Loucy (cell line): Measurements from ENCODE around the gene PITRM1.

Source experiments
- H2AFZ ChIP-seq: fragments of 200-600 bp; sonication (generic); 2 replicates; pipeline ENCODE4 v1.6.0; 2016; ENCODE audit warnings: antibody characterized with exemption, mild to moderate bottlenecking, low read length, moderate library complexity
- H3F3A ChIP-seq: fragments of 200-600 bp; 2 replicates; pipeline ENCODE4 v1.6.0; 2016; ENCODE audit warnings: antibody characterized with exemption, low read depth, mild to moderate bottlenecking
- H3K27me3 ChIP-seq: fragments of 200-600 bp; sonication (generic); 2 replicates; pipeline ENCODE4 v1.6.1; 2014; ENCODE audit warnings: low read length, mild to moderate bottlenecking; ENCODE audit not compliant: insufficient read depth, poor library complexity, severe bottlenecking
- H3K36me3 ChIP-seq: fragments of 200-600 bp; sonication (generic); 2 replicates; pipeline ENCODE4 v1.6.1; 2016; ENCODE audit warnings: low read length; ENCODE audit not compliant: insufficient read depth
- H3K4me1 ChIP-seq: fragments of 200-600 bp; sonication (generic); 2 replicates; pipeline ENCODE4 v1.5.1; 2014; ENCODE audit warnings: low read length, mild to moderate bottlenecking; ENCODE audit not compliant: insufficient read depth, poor library complexity, severe bottlenecking
- H3K4me2 ChIP-seq: fragments of 200-600 bp; sonication (generic); 2 replicates; pipeline ENCODE4 v1.6.0; 2014; ENCODE audit warnings: antibody characterized with exemption, low read length, low read depth, mild to moderate bottlenecking; ENCODE audit not compliant: poor library complexity, severe bottlenecking
- H3K4me3 ChIP-seq: fragments of 200-600 bp; sonication (generic); 2 replicates; pipeline ENCODE4 v1.5.1; 2014; ENCODE audit warnings: low read length, mild to moderate bottlenecking, mixed read lengths; ENCODE audit not compliant: poor library complexity, severe bottlenecking
- H3K79me2 ChIP-seq: fragments of 200-600 bp; sonication (generic); 2 replicates; pipeline ENCODE4 v1.6.1; 2014; ENCODE audit warnings: low read length; ENCODE audit not compliant: insufficient read depth
- H3K9ac ChIP-seq: fragments of 200-600 bp; sonication (generic); 2 replicates; pipeline ENCODE4 v1.6.0; 2014; ENCODE audit warnings: mild to moderate bottlenecking, low read depth, low read length, moderate library complexity; ENCODE audit not compliant: poor library complexity, severe bottlenecking
- H3K9me2 ChIP-seq: fragments of 200-600 bp; sonication (generic); replicated peaks from 2 replicates; pipeline ENCODE4 v1.6.1; 2016; ENCODE audit warnings: low read depth, low read length, mixed read lengths
- H3K9me3 ChIP-seq: fragments of 200-600 bp; sonication (generic); 2 replicates; pipeline ENCODE4 v1.6.1; 2014; ENCODE audit warnings: mild to moderate bottlenecking, antibody characterized with exemption, low read length, low read depth; ENCODE audit not compliant: insufficient read depth
- H4K20me1 ChIP-seq: fragments of 200-600 bp; sonication (generic); 2 replicates; pipeline ENCODE4 v1.6.0; 2014; ENCODE audit warnings: antibody characterized with exemption, low read length, mild to moderate bottlenecking; ENCODE audit not compliant: insufficient read depth, poor library complexity, severe bottlenecking
- CTCF ChIP-seq: fragments of 200-600 bp; sonication (generic); conservative IDR thresholded peaks from 2 replicates; pipeline ENCODE4 v1.5.1; 2014; ENCODE audit warnings: mild to moderate bottlenecking, antibody characterized with exemption, low read length
- EZH2phosphoT487 ChIP-seq: fragments of 200-600 bp; IDR thresholded peaks from 2 replicates; pipeline ENCODE4 v1.6.1; 2018; ENCODE audit warnings: antibody characterized with exemption, mild to moderate bottlenecking, moderate library complexity, borderline replicate concordance

PITRM1 gene

DNA sequence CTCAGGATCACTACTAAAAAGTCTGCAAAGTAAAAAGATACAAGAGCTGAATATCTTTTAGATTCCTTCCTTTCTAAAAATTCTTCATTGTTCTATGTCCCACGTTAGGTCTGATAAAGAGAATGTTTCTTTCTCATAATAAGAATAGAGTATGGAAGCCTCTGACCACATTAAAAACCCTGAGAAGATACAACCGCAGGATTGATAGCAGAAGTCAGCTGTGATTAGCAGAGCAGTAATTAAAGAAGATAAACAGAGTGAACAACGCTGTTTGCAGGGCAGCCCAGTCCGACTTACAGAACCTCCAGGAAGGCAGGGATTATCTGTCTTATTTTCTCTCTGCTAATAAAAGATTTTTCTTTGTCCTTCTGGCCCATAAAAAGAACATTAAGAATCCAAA, 31.4 kb upstream of the PITRM1 start:
- peak overlapping the region; percentile 45 for H3K4me2 ChIP-seq
- no peaks in the 10 kb centered on the region for H3K79me2 ChIP-seq
- H3K9me2 ChIP-seq, result no peaks in the 10 kb centered on the region
- no peaks in the 10 kb centered on the region for H4K20me1 ChIP-seq
- no peak overlapping the region for H3K9ac ChIP-seq
- H3K4me3 ChIP-seq, result no peak overlapping the region
- peak overlapping the region; percentile 46; the same call in 1 of the 2 replicates for H2AFZ ChIP-seq
- no peaks in the 10 kb centered on the region for H3F3A ChIP-seq
- TF ChIP-seq EZH2phosphoT487, result no peak
- no peak for TF ChIP-seq CTCF
- H3K36me3 ChIP-seq, result no peaks in the 10 kb centered on the region
- H3K9me3 ChIP-seq, result no peaks in the 10 kb centered on the region
- no peaks in the 10 kb centered on the region for H3K4me1 ChIP-seq
- H3K27me3 ChIP-seq, result peaks cover 72% of the 10 kb centered on the region

DNA sequence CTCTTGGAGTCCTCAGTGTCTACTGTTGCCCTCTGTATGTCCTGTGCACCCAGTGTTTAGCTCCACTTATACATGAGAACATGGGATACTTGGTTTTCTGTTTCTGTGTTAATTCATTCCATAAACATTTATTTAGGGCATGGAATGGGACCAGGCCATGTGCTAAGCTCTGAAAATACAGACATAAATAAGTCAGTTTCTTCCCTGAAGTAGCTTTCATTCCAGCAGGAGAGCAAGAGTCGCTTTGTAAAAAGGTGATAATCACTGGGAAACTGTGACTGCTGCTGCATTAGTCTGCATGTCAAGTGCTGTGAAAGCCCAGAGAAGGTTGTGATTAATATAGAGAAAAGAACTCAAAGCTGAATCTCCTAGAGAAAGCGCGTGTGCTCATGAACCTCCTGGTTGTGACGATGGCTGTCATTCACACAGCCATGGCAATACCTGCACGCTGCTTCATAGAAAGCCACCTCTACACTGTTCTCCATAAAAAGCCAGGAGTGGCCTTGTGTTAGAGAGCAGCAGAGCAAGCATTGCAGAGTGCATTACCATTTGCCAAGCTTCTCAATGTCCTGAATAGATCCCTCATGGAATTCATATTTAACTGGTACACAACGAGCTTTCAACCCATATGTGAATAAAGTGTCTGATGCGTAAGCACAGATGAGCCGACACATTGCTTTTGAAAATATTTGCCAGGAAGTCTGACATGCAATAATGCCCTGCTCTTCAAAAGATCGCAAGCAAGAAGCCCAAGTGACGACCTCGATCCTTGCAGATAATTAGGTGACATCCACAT, 30.6 kb upstream of the PITRM1 start:
- Histone ChIP-seq H3K4me3 (no peak overlapping the region), H3K4me2 (peak overlapping the region; percentile 45), H2AFZ (peak overlapping the region; percentile 46; the same call in 1 of the 2 replicates)

DNA sequence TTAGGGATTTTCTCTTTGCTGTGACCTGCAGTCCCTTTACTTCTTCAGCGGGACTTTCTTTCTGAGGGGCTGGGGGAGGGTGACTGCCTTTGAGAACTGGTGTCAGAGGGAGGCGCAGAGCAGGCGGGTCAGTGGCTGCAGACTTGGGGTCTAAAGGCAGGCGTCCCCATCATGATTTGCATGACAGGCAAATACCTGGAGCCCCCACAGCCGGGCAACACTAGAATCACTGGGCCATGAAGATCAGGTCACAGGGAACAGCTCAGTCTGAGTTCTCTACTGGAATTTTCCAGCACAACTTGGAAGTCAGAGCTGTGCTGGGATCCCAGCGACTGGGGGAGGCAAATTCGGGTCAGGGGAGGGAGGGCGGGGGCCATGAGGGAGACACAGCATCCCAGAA, 29.2 kb upstream of the PITRM1 start:
- no peaks in the 10 kb centered on the region for H3K9me3 ChIP-seq
- H3K36me3 ChIP-seq, result no peaks in the 10 kb centered on the region
- no peaks in the 10 kb centered on the region for H3F3A ChIP-seq
- no peaks in the 10 kb centered on the region for H3K79me2 ChIP-seq
- no peaks in the 10 kb centered on the region for H3K9me2 ChIP-seq
- TF ChIP-seq CTCF (no peak), EZH2phosphoT487 (no peak)
- H2AFZ ChIP-seq, result no peak overlapping the region
- peaks cover 66% of the 10 kb centered on the region for H3K27me3 ChIP-seq
- no peak overlapping the region for H3K9ac ChIP-seq
- no peaks in the 10 kb centered on the region for H3K4me1 ChIP-seq
- H3K4me2 ChIP-seq, result no peak overlapping the region
- no peaks in the 10 kb centered on the region for H4K20me1 ChIP-seq
- H3K4me3 ChIP-seq, result no peak overlapping the region

More for the DNA sequence above, 30.6 kb upstream of the PITRM1 start:
- H3K36me3 ChIP-seq, result no peaks in the 10 kb centered on the region
- no peaks in the 10 kb centered on the region for H4K20me1 ChIP-seq
- peaks cover 74% of the 10 kb centered on the region for H3K27me3 ChIP-seq
- H3K9me3 ChIP-seq, result no peaks in the 10 kb centered on the region
- H3K9me2 ChIP-seq, result no peaks in the 10 kb centered on the region
- no peak overlapping the region for H3K9ac ChIP-seq
- H3K79me2 ChIP-seq, result no peaks in the 10 kb centered on the region
- H3K4me1 ChIP-seq, result no peaks in the 10 kb centered on the region
- TF ChIP-seq CTCF (no peak), EZH2phosphoT487 (no peak)
- no peaks in the 10 kb centered on the region for H3F3A ChIP-seq
